T-helper 2 cell treated with Interferon-gamma antibody and Interleukin-4, amounts not matched to agents 100 ng/mL and 5 ng/mL, for 36 hours (primary cell): ENCODE results near the gene RANBP17. TPM values are rescaled to one million over a fixed set of nuclear protein-coding genes. Genes with fewer than 3 reads are reported as not detected.

ENCODE experiments used
- total RNA-seq: library from RNA; stranded (reverse); gene quantifications from 2 replicates; pipeline ENCODE4 v1.2.3, GENCODE V29; 2022

RANBP17 gene
- total RNA-seq, 1 donor from 2014 or later: not detected

Other genes with a start within 250 kb of the RANBP17 start
- not detected in 2 replicates for gene GABRP, start 78.3 kb upstream of the RANBP17 start, total RNA-seq